Thyroid gland (tissue), 4 donors: ENCODE results near the gene UNC119. TPM values are rescaled to one million over a fixed set of nuclear protein-coding genes. Genes with fewer than 3 reads are reported as not detected.

Experiments used
- DNase-seq, 2 donors: peaks; one replicate each; pipeline ENCODE4 v3.0.0-alpha.2; 2019
- H3K27ac ChIP-seq, 3 donors: fragments of 200-600 bp; sonication (generic); 1 replicate in 2 of 3; 2 replicates in 1 of 3; pipeline ENCODE4 v1.5.1; 2016 to 2019; ENCODE audit warnings: mild to moderate bottlenecking in 1 of 3, moderate library complexity in 1 of 3
- H3K27me3 ChIP-seq: fragments of 200-600 bp; sonication (generic); one replicate; pipeline ENCODE4 v1.5.1; 2019
- H3K36me3 ChIP-seq, 2 donors: fragments of 200-600 bp; sonication (generic); one replicate each; pipeline ENCODE4 v1.5.1; 2016 to 2019
- H3K4me1 ChIP-seq, 2 donors: fragments of 200-600 bp; sonication (generic); one replicate each; pipeline ENCODE4 v1.5.1; 2017 to 2019
- H3K4me3 ChIP-seq, 3 donors: fragments of 200-600 bp; sonication (generic); replicated peaks in 1 of 3; 1 replicate in 2 of 3; 2 replicates in 1 of 3; pipeline ENCODE4 v1.5.1; 2016; ENCODE audit warnings: mild to moderate bottlenecking in 1 of 3
- H3K9me3 ChIP-seq: fragments of 200-600 bp; sonication (generic); one replicate; pipeline ENCODE4 v1.5.1; 2017
- CTCF ChIP-seq, 6 experiments: fragments of 200-600 bp in 3 of 6; fragments of 450-650 bp in 3 of 6; sonication (generic) in 3 of 6; IDR thresholded peaks; one replicate each; pipeline ENCODE4 v1.5.1; 2016 to 2019; ENCODE audit warnings: antibody characterized with exemption in 6 of 6, mild to moderate bottlenecking in 2 of 6, inconsistent platforms in 1 of 6, moderate library complexity in 1 of 6
- POLR2A ChIP-seq, 2 donors: fragments of 450-650 bp; IDR thresholded peaks; one replicate each; pipeline ENCODE4 v1.6.1; 2017; ENCODE audit warnings: antibody characterized with exemption in 2 of 2, mild to moderate bottlenecking in 2 of 2, moderate library complexity in 1 of 2
- WGBS, 2 donors: methylation state at CpG; one replicate each; pipeline ENCODE4 v1.1.5; 2017; 5-methylcytosine and 5-hydroxymethylcytosine counted together
- intact Hi-C: fragments of 100-400 bp; cut with DNase I; formaldehyde crosslinking; loops from one replicate; pipeline ENCODE4 v1.15.1; 2023
- total RNA-seq, 4 donors: library from RNA; depleted of rRNA; stranded (reverse); fragments of >200 nt; gene quantifications; one replicate each; pipeline ENCODE4 v1.2.3, GENCODE V29; 2016

Gene UNC119
- total RNA-seq, 4 donors from 2014 or later, result 29.8 to 43.9 (median 36.0) TPM

- Histone ChIP-seq H3K4me1 (peaks cover 36 to 47% of the 10 kb centered on the region in 2 donors), H3K27me3 (no peaks in the 10 kb centered on the region), H3K9me3 (no peaks in the 10 kb centered on the region), H3K36me3 (no peaks in the 10 kb centered on the region), H3K4me3 (no peak overlapping the region), H3K27ac (no peak overlapping the region)
- TF ChIP-seq POLR2A (IDR thresholded peaks at IDR 0.05) (no peak), CTCF (IDR thresholded peaks at IDR 0.05) (no peak)
- no peak for DNase-seq
- intact Hi-C loops, result no loop called here
- WGBS, 2 donors, result 80 to 83% methylated on average over 5 of the region's 5 CpGs
These were observed 33.2 kb downstream of the UNC119 start for GRCh38 chr17:28519236-28519635.

- no peaks in the 10 kb centered on the region for H3K27me3 ChIP-seq
- H3K4me3 ChIP-seq, result no peak overlapping the region
- H3K9me3 ChIP-seq, result no peaks in the 10 kb centered on the region
- intact Hi-C loops, result no loop called here
- DNase-seq, result no peak
- no peak overlapping the region for H3K27ac ChIP-seq
- peaks cover 35 to 42% of the 10 kb centered on the region in 2 donors for H3K4me1 ChIP-seq
- WGBS, 2 donors, result 89 to 91% methylated on average over 7 of the region's 7 CpGs
- no peaks in the 10 kb centered on the region for H3K36me3 ChIP-seq
- TF ChIP-seq POLR2A (IDR thresholded peaks at IDR 0.05) (no peak), CTCF (IDR thresholded peaks at IDR 0.05) (no peak)
These were observed 33.8 kb downstream of the UNC119 start for GRCh38 chr17:28518578-28518977.

GRCh38 chr17:28518132-28518531, 34.3 kb downstream of the UNC119 start:
- H3K27ac ChIP-seq, result no peak overlapping the region
- WGBS, 2 donors, result 79 to 85% methylated on average over 6 of the region's 6 CpGs
- H3K4me3 ChIP-seq, result no peak overlapping the region
- no peak for DNase-seq
- no peaks in the 10 kb centered on the region for H3K27me3 ChIP-seq
- peaks cover 32 to 37% of the 10 kb centered on the region in 2 donors for H3K4me1 ChIP-seq
- H3K36me3 ChIP-seq, result no peaks in the 10 kb centered on the region
- TF ChIP-seq POLR2A (IDR thresholded peaks at IDR 0.05) (no peak), CTCF (IDR thresholded peaks at IDR 0.05) (no peak)
- intact Hi-C loops, result no loop called here
- no peaks in the 10 kb centered on the region for H3K9me3 ChIP-seq

GRCh38 chr17:28515518-28515917, 36.9 kb downstream of the UNC119 start:
- Histone ChIP-seq H3K4me3 (no peak overlapping the region), H3K36me3 (no peaks in the 10 kb centered on the region), H3K27me3 (no peaks in the 10 kb centered on the region), H3K9me3 (no peaks in the 10 kb centered on the region), H3K4me1 (peaks cover 9 to 12% of the 10 kb centered on the region in 2 donors), H3K27ac (no peak overlapping the region)
- intact Hi-C loops, result no loop called here
- TF ChIP-seq POLR2A (IDR thresholded peaks at IDR 0.05) (no peak), CTCF (IDR thresholded peaks at IDR 0.05) (no peak)
- no peak for DNase-seq
- WGBS, 2 donors, result 94 to 96% methylated on average over 1 of the region's 1 CpG

- Histone ChIP-seq H3K27ac (no peak overlapping the region), H3K36me3 (no peaks in the 10 kb centered on the region), H3K4me1 (peaks cover 7 to 8% of the 10 kb centered on the region in 2 donors), H3K27me3 (no peaks in the 10 kb centered on the region), H3K9me3 (no peaks in the 10 kb centered on the region), H3K4me3 (no peak overlapping the region)
- intact Hi-C loops, result no loop called here
- TF ChIP-seq CTCF (IDR thresholded peaks at IDR 0.05) (no peak), POLR2A (IDR thresholded peaks at IDR 0.05) (no peak)
- 30 to 48% methylated on average over 9 to 13 of the region's 16 CpGs for WGBS, 2 donors
- DNase-seq, result peak; percentile 26 to 38
These were observed 37.8 kb downstream of the UNC119 start for GRCh38 chr17:28514561-28515002.
